ENCODE measurements around the gene PKP3.

- peak; percentile 65 for TF ChIP-seq POLR2A (IDR thresholded peaks at IDR 0.05)
- TF ChIP-seq CTCF (IDR thresholded peaks at IDR 0.05), result peak; percentile 80 to 90 (median 88)
Measured at GRCh38 chr11:447923-448731, 54.1 kb downstream of the PKP3 start.

All from testis (tissue), 2 donors.